Gastrocnemius medialis (tissue), 4 donors: ENCODE results near the gene HTR1B. TPM values are rescaled to one million over a fixed set of nuclear protein-coding genes. Genes with fewer than 3 reads are reported as not detected.

Source experiments
- ATAC-seq, 2 donors: fragments of 150-250 bp; one replicate each; pipeline ENCODE4 v1.9.1; 2016
- DNase-seq, 2 donors: peaks; one replicate each; pipeline ENCODE4 v3.0.0-alpha.2; 2019
- H3K27ac ChIP-seq, 4 donors: fragments of 200-600 bp; sonication (generic); 1 replicate in 1 of 4; 2 replicates in 3 of 4; pipeline ENCODE4 v1.5.1; 2016 to 2018; ENCODE audit warnings: mild to moderate bottlenecking in 2 of 4, moderate library complexity in 1 of 4
- H3K27me3 ChIP-seq, 3 donors: fragments of 200-600 bp; sonication (generic) in 2 of 3; 1 replicate in 1 of 3; 2 replicates in 2 of 3; pipeline versions ENCODE4 v1.5.1 to v1.6.0; 2016 to 2019; ENCODE audit warnings: mild to moderate bottlenecking in 1 of 3, moderate library complexity in 1 of 3
- H3K36me3 ChIP-seq, 2 donors: fragments of 200-600 bp; sonication (generic) in 1 of 2; one replicate each; pipeline ENCODE4 v1.5.1; 2017 to 2018
- H3K4me1 ChIP-seq, 2 donors: fragments of 200-600 bp; sonication (generic) in 1 of 2; one replicate each; pipeline ENCODE4 v1.5.1; 2016 to 2017; ENCODE audit warnings: mild to moderate bottlenecking in 2 of 2
- H3K4me3 ChIP-seq, 4 donors: fragments of 200-600 bp; sonication (generic) in 3 of 4; 1 replicate in 1 of 4; 2 replicates in 3 of 4; pipeline ENCODE4 v1.5.1; 2016 to 2019; ENCODE audit warnings: mild to moderate bottlenecking in 2 of 4
- H3K9me3 ChIP-seq, 3 donors: fragments of 200-600 bp; sonication (generic) in 2 of 3; 1 replicate in 1 of 3; 2 replicates in 2 of 3; pipeline ENCODE4 v1.5.1; 2016 to 2019
- POLR2A ChIP-seq, 2 donors: fragments of 450-650 bp; IDR thresholded peaks; one replicate each; pipeline ENCODE4 v1.6.1; 2017; ENCODE audit warnings: antibody characterized with exemption in 2 of 2, mild to moderate bottlenecking in 2 of 2, moderate library complexity in 2 of 2
- in situ Hi-C, 4 donors: fragments of 200-750 bp; cut with MboI; loops; one replicate each; pipeline versions ENCODE4 v1.15.0 to v1.8.0; 2017; ENCODE audit warnings: low sequenced_read_pairs in 4 of 4
- intact Hi-C: fragments of 100-400 bp; cut with DNase I; formaldehyde crosslinking; loops from one replicate; pipeline ENCODE4 v1.15.1; 2023; ENCODE audit warnings: low total_unique reads
- total RNA-seq, 4 donors: library from RNA; depleted of rRNA; stranded (reverse); fragments of >200 nt; gene quantifications; one replicate each; pipeline versions ENCODE4 v1.1.0 to v1.2.3, GENCODE V29; 2016
- TF ChIP-seq, protein P1 (sequence below), 5 experiments: fragments of 450-650 bp in 3 of 5; fragments of 200-600 bp in 2 of 5; sonication (generic) in 2 of 5; IDR thresholded peaks in 4 of 5; conservative IDR thresholded peaks in 1 of 5; 1 replicate in 4 of 5; 2 replicates in 1 of 5; pipeline ENCODE4 v1.5.1; 2016 to 2019; ENCODE audit warnings: antibody characterized with exemption in 5 of 5, mild to moderate bottlenecking in 3 of 5, moderate library complexity in 3 of 5

HTR1B gene
- total RNA-seq, 4 donors from 2014 or later: not detected

DNA sequence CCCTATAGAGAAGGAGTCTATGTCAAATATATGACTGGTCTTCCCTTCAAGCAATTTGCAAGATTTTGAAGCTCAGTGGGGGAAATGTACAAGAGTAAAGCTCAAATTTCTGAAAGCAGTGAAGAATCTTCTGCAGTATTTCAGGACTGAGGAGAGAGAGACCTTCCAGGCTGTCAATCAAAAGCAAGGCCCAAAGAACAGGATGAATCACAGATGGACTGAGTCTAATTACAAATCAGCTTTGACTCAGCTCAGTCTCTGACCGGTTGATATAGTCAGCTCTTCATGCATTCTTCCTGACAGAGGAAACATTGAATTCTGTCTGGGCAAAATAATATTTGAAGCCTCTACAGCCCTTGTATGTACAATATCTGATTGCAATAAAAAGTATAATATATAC is 7.7 kb upstream of the HTR1B start:
- TF ChIP-seq, protein P1, sequence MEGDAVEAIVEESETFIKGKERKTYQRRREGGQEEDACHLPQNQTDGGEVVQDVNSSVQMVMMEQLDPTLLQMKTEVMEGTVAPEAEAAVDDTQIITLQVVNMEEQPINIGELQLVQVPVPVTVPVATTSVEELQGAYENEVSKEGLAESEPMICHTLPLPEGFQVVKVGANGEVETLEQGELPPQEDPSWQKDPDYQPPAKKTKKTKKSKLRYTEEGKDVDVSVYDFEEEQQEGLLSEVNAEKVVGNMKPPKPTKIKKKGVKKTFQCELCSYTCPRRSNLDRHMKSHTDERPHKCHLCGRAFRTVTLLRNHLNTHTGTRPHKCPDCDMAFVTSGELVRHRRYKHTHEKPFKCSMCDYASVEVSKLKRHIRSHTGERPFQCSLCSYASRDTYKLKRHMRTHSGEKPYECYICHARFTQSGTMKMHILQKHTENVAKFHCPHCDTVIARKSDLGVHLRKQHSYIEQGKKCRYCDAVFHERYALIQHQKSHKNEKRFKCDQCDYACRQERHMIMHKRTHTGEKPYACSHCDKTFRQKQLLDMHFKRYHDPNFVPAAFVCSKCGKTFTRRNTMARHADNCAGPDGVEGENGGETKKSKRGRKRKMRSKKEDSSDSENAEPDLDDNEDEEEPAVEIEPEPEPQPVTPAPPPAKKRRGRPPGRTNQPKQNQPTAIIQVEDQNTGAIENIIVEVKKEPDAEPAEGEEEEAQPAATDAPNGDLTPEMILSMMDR (IDR thresholded peaks at IDR 0.05 in 4 of 5, conservative IDR thresholded peaks at IDR 0.05 in 1 of 5): no peak
- TF ChIP-seq POLR2A (IDR thresholded peaks at IDR 0.05): no peak
- H3K27ac ChIP-seq: no peak overlapping the region
- no peaks in the 10 kb centered on the region for H3K36me3 ChIP-seq
- no peak overlapping the region for H3K4me3 ChIP-seq
- no peaks in the 10 kb centered on the region for H3K4me1 ChIP-seq
- H3K9me3 ChIP-seq: no peaks in the 10 kb centered on the region
- ATAC-seq (no peak), DNase-seq (no peak)
- peaks cover 2 to 18% (median 15%) of the 10 kb centered on the region in 3 donors for H3K27me3 ChIP-seq
- intact Hi-C loops: no loop called here
- in situ Hi-C loops: loop anchor here in 3 of 4 donors (25.0 kb wide), 1 partner anchor 1534 kb away; no protein-coding TSS in a partner anchor

- ATAC-seq: no peak
- DNase-seq: no peak
- Histone ChIP-seq H3K4me3 (no peak overlapping the region), H3K4me1 (peaks cover 0 to 1% of the 10 kb centered on the region in 2 donors), H3K27ac (no peak overlapping the region), H3K36me3 (no peaks in the 10 kb centered on the region), H3K27me3 (peaks cover 23 to 38% (median 33%) of the 10 kb centered on the region in 3 donors), H3K9me3 (no peaks in the 10 kb centered on the region)
- TF ChIP-seq POLR2A (IDR thresholded peaks at IDR 0.05): no peak
- TF ChIP-seq, protein P1 (IDR thresholded peaks at IDR 0.05 in 4 of 5, conservative IDR thresholded peaks at IDR 0.05 in 1 of 5): no peak
- intact Hi-C loops: no loop called here
- in situ Hi-C loops: loop anchor here in 3 of 4 donors (25.0 kb wide), 1 partner anchor 1532 kb away; no protein-coding TSS in a partner anchor
Observed at GRCh38 chr6:77468939-77469338, 5.6 kb upstream of the HTR1B start.

- H3K36me3 ChIP-seq: no peaks in the 10 kb centered on the region
- H3K27me3 ChIP-seq: peaks cover 43 to 59% (median 55%) of the 10 kb centered on the region in 3 donors
- no peak for ATAC-seq
- H3K9me3 ChIP-seq: no peaks in the 10 kb centered on the region
- intact Hi-C loops (no loop called here), in situ Hi-C loops (loop anchor here in 3 of 4 donors (25.0 kb wide), 1 partner anchor 1529 kb away; no protein-coding TSS in a partner anchor)
- peaks cover 0 to 7% of the 10 kb centered on the region in 2 donors for H3K4me1 ChIP-seq
- no peak overlapping the region for H3K27ac ChIP-seq
- H3K4me3 ChIP-seq: peak overlapping the region; percentile 41 to 59 (median 46)
- DNase-seq: no peak
- TF ChIP-seq, protein P1 (IDR thresholded peaks at IDR 0.05 in 4 of 5, conservative IDR thresholded peaks at IDR 0.05 in 1 of 5): no peak
- no peak for TF ChIP-seq POLR2A (IDR thresholded peaks at IDR 0.05)
Observed at GRCh38 chr6:77466451-77467437, 3.5 kb upstream of the HTR1B start.

DNA sequence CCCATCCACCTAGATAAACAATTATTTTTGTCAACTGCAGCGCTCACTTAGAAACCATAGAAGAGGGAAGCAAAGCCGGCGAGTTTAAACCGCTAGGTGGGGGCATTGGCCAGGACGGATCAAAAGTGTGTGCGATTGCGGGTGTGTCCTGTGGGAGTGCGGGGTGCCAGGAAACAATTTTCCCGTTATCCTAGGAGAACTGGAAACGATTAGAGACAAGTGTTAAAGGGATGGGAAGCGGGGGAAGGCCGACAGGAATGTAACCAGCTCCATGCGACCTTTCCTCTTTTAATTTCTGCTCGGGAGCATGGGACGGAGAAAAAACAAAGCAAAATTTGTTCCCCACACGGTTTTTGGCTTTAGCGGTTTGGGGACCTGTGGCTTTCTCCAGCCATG is 2.8 kb upstream of the HTR1B start:
- in situ Hi-C loops: loop anchor here in 3 of 4 donors (25.0 kb wide), 1 partner anchor 1529 kb away; no protein-coding TSS in a partner anchor
- Histone ChIP-seq H3K36me3 (no peaks in the 10 kb centered on the region), H3K9me3 (no peaks in the 10 kb centered on the region), H3K27me3 (peaks cover 45 to 63% (median 57%) of the 10 kb centered on the region in 3 donors), H3K4me3 (peak overlapping the region; percentile 41 to 59 (median 46)), H3K27ac (no peak overlapping the region), H3K4me1 (peaks cover 0 to 7% of the 10 kb centered on the region in 2 donors)
- intact Hi-C loops: no loop called here
- no peak for DNase-seq
- no peak for ATAC-seq
- no peak for TF ChIP-seq POLR2A (IDR thresholded peaks at IDR 0.05)
- TF ChIP-seq, protein P1 (IDR thresholded peaks at IDR 0.05 in 4 of 5, conservative IDR thresholded peaks at IDR 0.05 in 1 of 5): peak in 2 of 5 experiments; percentile 12 to 41
